H1 (cell line): ENCODE data around the gene COG4. TPM values are rescaled to one million over a fixed set of nuclear protein-coding genes. Genes with fewer than 3 reads are reported as not detected.

Experiments used
- BRCA1 ChIP-seq: IDR thresholded peaks from 2 replicates; pipeline ENCODE4 v1.6.1; 2012; ENCODE audit warnings: low read depth, low read length, improper control_type of control experiment
- CREB1 ChIP-seq: IDR thresholded peaks from 2 replicates; pipeline ENCODE4 v1.6.1; 2012; ENCODE audit warnings: inconsistent platforms
- EGR1 ChIP-seq: IDR thresholded peaks from 2 replicates; pipeline ENCODE4 v1.6.1; 2011; ENCODE audit warnings: low read depth, low read length, borderline replicate concordance
- EP300 ChIP-seq, 2 experiments: IDR thresholded peaks; 1 replicate in 1 of 2; 2 replicates in 1 of 2; pipeline ENCODE4 v1.6.1; 2011 to 2012; ENCODE audit warnings: low read depth in 2 of 2, low read length in 2 of 2, mild to moderate bottlenecking in 2 of 2, borderline replicate concordance in 1 of 2, inconsistent platforms in 1 of 2, moderate library complexity in 1 of 2
- JUND ChIP-seq: IDR thresholded peaks from 2 replicates; pipeline ENCODE4 v1.6.1; 2011; ENCODE audit warnings: mild to moderate bottlenecking, improper control_type of control experiment, low read length
- NRF1 ChIP-seq: IDR thresholded peaks from 2 replicates; pipeline ENCODE4 v1.6.1; 2011; ENCODE audit warnings: mild to moderate bottlenecking, low read depth, low read length, improper control_type of control experiment
- POLR2AphosphoS5 ChIP-seq: IDR thresholded peaks from 2 replicates; pipeline ENCODE4 v1.6.1; 2011; ENCODE audit warnings: low read depth, low read length
- RFX5 ChIP-seq: IDR thresholded peaks from 2 replicates; pipeline ENCODE4 v1.6.1; 2011; ENCODE audit warnings: low read depth, low read length, improper control_type of control experiment, borderline replicate concordance
- SIRT6 ChIP-seq: IDR thresholded peaks from one replicate; pipeline ENCODE4 v1.7.1; 2012; ENCODE audit warnings: low read length, inconsistent platforms
- TAF7 ChIP-seq: optimal IDR thresholded peaks from 2 replicates; pipeline ENCODE3; 2011; ENCODE audit warnings: low read depth, mild to moderate bottlenecking, inconsistent platforms, low read length, moderate library complexity, borderline replicate concordance
- TCF12 ChIP-seq: IDR thresholded peaks from 2 replicates; pipeline ENCODE4 v1.6.1; 2011; ENCODE audit warnings: low read depth, mild to moderate bottlenecking, low read length
- polyA plus RNA-seq, 7 experiments: library from polyadenylated mRNA; depleted of rRNA in 3 of 7; stranded (reverse) in 5 of 7; unstranded in 2 of 7; fragments of >200 nt in 5 of 7; fragments of 200-250 nt in 2 of 7; gene quantifications; 1 replicate in 5 of 7; 2 replicates in 1 of 7; 4 replicates in 1 of 7; pipeline versions ENCODE4 v1.2.1 to v1.2.3, GENCODE V29; 2011 to 2013; ENCODE audit warnings: missing spikeins in 2 of 7, mixed read lengths in 2 of 7
- total RNA-seq: library from RNA; stranded (reverse); fragmentation: NEBNext Ultra II Directional; extraction: Animal tissue kit (Norgen Biotek cat#: 25700); gene quantifications from 2 replicates; pipeline ENCODE4 v1.2.1, GENCODE V29; 2021
- TF ChIP-seq, protein P1 (sequence below): fragments of 300-600 bp; sonication (generic); IDR thresholded peaks from 2 replicates; pipeline ENCODE4 v1.7.1; 2012; ENCODE audit warnings: low read length, moderate library complexity, mild to moderate bottlenecking, inconsistent platforms; ENCODE audit not compliant: insufficient replicate concordance

The COG4 gene
- total and polyA plus RNA-seq, 2 of the 8 experiments (the other 6 are each of a cell fraction or from before 2014, with no cell fraction given), result 46.1 to 50.2 TPM

- TF ChIP-seq, protein P1, sequence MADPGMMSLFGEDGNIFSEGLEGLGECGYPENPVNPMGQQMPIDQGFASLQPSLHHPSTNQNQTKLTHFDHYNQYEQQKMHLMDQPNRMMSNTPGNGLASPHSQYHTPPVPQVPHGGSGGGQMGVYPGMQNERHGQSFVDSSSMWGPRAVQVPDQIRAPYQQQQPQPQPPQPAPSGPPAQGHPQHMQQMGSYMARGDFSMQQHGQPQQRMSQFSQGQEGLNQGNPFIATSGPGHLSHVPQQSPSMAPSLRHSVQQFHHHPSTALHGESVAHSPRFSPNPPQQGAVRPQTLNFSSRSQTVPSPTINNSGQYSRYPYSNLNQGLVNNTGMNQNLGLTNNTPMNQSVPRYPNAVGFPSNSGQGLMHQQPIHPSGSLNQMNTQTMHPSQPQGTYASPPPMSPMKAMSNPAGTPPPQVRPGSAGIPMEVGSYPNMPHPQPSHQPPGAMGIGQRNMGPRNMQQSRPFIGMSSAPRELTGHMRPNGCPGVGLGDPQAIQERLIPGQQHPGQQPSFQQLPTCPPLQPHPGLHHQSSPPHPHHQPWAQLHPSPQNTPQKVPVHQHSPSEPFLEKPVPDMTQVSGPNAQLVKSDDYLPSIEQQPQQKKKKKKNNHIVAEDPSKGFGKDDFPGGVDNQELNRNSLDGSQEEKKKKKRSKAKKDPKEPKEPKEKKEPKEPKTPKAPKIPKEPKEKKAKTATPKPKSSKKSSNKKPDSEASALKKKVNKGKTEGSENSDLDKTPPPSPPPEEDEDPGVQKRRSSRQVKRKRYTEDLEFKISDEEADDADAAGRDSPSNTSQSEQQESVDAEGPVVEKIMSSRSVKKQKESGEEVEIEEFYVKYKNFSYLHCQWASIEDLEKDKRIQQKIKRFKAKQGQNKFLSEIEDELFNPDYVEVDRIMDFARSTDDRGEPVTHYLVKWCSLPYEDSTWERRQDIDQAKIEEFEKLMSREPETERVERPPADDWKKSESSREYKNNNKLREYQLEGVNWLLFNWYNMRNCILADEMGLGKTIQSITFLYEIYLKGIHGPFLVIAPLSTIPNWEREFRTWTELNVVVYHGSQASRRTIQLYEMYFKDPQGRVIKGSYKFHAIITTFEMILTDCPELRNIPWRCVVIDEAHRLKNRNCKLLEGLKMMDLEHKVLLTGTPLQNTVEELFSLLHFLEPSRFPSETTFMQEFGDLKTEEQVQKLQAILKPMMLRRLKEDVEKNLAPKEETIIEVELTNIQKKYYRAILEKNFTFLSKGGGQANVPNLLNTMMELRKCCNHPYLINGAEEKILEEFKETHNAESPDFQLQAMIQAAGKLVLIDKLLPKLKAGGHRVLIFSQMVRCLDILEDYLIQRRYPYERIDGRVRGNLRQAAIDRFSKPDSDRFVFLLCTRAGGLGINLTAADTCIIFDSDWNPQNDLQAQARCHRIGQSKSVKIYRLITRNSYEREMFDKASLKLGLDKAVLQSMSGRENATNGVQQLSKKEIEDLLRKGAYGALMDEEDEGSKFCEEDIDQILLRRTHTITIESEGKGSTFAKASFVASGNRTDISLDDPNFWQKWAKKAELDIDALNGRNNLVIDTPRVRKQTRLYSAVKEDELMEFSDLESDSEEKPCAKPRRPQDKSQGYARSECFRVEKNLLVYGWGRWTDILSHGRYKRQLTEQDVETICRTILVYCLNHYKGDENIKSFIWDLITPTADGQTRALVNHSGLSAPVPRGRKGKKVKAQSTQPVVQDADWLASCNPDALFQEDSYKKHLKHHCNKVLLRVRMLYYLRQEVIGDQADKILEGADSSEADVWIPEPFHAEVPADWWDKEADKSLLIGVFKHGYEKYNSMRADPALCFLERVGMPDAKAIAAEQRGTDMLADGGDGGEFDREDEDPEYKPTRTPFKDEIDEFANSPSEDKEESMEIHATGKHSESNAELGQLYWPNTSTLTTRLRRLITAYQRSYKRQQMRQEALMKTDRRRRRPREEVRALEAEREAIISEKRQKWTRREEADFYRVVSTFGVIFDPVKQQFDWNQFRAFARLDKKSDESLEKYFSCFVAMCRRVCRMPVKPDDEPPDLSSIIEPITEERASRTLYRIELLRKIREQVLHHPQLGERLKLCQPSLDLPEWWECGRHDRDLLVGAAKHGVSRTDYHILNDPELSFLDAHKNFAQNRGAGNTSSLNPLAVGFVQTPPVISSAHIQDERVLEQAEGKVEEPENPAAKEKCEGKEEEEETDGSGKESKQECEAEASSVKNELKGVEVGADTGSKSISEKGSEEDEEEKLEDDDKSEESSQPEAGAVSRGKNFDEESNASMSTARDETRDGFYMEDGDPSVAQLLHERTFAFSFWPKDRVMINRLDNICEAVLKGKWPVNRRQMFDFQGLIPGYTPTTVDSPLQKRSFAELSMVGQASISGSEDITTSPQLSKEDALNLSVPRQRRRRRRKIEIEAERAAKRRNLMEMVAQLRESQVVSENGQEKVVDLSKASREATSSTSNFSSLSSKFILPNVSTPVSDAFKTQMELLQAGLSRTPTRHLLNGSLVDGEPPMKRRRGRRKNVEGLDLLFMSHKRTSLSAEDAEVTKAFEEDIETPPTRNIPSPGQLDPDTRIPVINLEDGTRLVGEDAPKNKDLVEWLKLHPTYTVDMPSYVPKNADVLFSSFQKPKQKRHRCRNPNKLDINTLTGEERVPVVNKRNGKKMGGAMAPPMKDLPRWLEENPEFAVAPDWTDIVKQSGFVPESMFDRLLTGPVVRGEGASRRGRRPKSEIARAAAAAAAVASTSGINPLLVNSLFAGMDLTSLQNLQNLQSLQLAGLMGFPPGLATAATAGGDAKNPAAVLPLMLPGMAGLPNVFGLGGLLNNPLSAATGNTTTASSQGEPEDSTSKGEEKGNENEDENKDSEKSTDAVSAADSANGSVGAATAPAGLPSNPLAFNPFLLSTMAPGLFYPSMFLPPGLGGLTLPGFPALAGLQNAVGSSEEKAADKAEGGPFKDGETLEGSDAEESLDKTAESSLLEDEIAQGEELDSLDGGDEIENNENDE, result no peak
- no peak for TF ChIP-seq TAF7
- TF ChIP-seq TCF12, result no peak
- TF ChIP-seq POLR2AphosphoS5, result no peak
- no peak for TF ChIP-seq SIRT6
- no peak for TF ChIP-seq NRF1
- TF ChIP-seq JUND, result no peak
- no peak for TF ChIP-seq BRCA1
- TF ChIP-seq RFX5, result no peak
- TF ChIP-seq EGR1, result no peak
- TF ChIP-seq CREB1, result no peak
- TF ChIP-seq EP300 (IDR thresholded peaks at IDR 0.05; ENCODE audit: borderline replicate concordance in 1 of 2, low read depth in 2 of 2, low read length in 2 of 2), result no peak
Observed at GRCh38 chr16:70529051-70529777, 5.9 kb upstream of the COG4 start (continued).
